Mucosa of descending colon (tissue), 3 donors: ENCODE data around the gene RAB44. TPM values are rescaled to one million over a fixed set of nuclear protein-coding genes. Genes with fewer than 3 reads are reported as not detected.
A peak's percentile ranks its signal among the peaks of the same experiment; 100 is the strongest.

ENCODE experiments used
- ATAC-seq: fragments of 200-7000 bp; cut with Tn5 transposase; one replicate; pipeline ENCODE4 v1.9.1; 2020; ENCODE audit warnings: mild to moderate bottlenecking, moderate library complexity
- DNase-seq, 3 donors: peaks; one replicate each; pipeline ENCODE4 v3.0.0-alpha.2; 2020
- H3K36me3 ChIP-seq: fragments of 200-600 bp; one replicate; pipeline ENCODE4 v1.8.0; 2021; ENCODE audit warnings: low read depth, mild to moderate bottlenecking
- H3K4me1 ChIP-seq: fragments of 200-600 bp; one replicate; pipeline ENCODE4 v1.8.0; 2021; ENCODE audit warnings: low read depth, mild to moderate bottlenecking
- H3K4me3 ChIP-seq: fragments of 200-600 bp; one replicate; pipeline ENCODE4 v1.8.0; 2021; ENCODE audit warnings: mild to moderate bottlenecking
- H3K9me3 ChIP-seq: fragments of 200-600 bp; one replicate; pipeline ENCODE4 v1.8.0; 2021; ENCODE audit warnings: mild to moderate bottlenecking
- CTCF ChIP-seq: fragments of 200-600 bp; IDR thresholded peaks from one replicate; pipeline ENCODE4 v1.8.0; 2022; ENCODE audit warnings: antibody characterized with exemption, mild to moderate bottlenecking
- intact Hi-C, 2 donors: fragments of 100-400 bp; cut with DNase I in 1 of 2; cut with micrococcal nuclease in 1 of 2; formaldehyde crosslinking; loops; one replicate each; pipeline versions ENCODE4 v1.11.0 to v1.11.1; 2022; cut with DNase I, micrococcal nuclease
- total RNA-seq, 3 donors: library from RNA; stranded (reverse); fragmentation: NEBNext Ultra II Directional in 2 of 3; extraction: Animal tissue kit (Norgen Biotek cat#: 25700) in 2 of 3; gene quantifications; one replicate each; pipeline versions ENCODE4 v1.2.1 to v1.2.4, GENCODE V29; 2021 to 2023
- donor health status: DM: no; HTN: no; CAD: no; lungs with moderate emphysema.
- donor health status: DM: no; HTN: no; CAD: no.
- donor health status: DM: no; HTN: yes; CAD: no.

Gene RAB44
- total RNA-seq, 3 donors from 2014 or later = 0.32 to 0.53 (median 0.32) TPM

- ATAC-seq (peak; percentile 64), DNase-seq (peak; percentile 78 to 83 (median 81))
- intact Hi-C loops = no loop called here
- Histone ChIP-seq H3K36me3 (no peaks in the 10 kb centered on the region), H3K4me1 (peaks cover 45% of the 10 kb centered on the region), H3K9me3 (peaks cover 6% of the 10 kb centered on the region), H3K4me3 (no peak overlapping the region)
- TF ChIP-seq CTCF = no peak
These were observed 54.7 kb downstream of the RAB44 start for GRCh38 chr6:36752187-36752885.

GRCh38 chr6:36752886-36753506 lies 55.4 kb downstream of the RAB44 start:
- TF ChIP-seq CTCF = no peak
- DNase-seq (peak in 2 of 3 donors; percentile 60 to 61), ATAC-seq (peak; percentile 77)
- Histone ChIP-seq H3K9me3 (peaks cover 6% of the 10 kb centered on the region), H3K36me3 (no peaks in the 10 kb centered on the region), H3K4me3 (no peak overlapping the region), H3K4me1 (peaks cover 48% of the 10 kb centered on the region)
- intact Hi-C loops = no loop called here

GRCh38 chr6:36753671-36754405 lies 56.2 kb downstream of the RAB44 start:
- ATAC-seq (no peak), DNase-seq (no peak)
- Histone ChIP-seq H3K9me3 (peaks cover under 1% of the 10 kb centered on the region), H3K4me1 (peaks cover 52% of the 10 kb centered on the region), H3K4me3 (no peak overlapping the region), H3K36me3 (no peaks in the 10 kb centered on the region)
- TF ChIP-seq CTCF = no peak
- intact Hi-C loops = no loop called here

- DNase-seq = no peak
- no peak for ATAC-seq
- H3K4me3 ChIP-seq = no peak overlapping the region
- intact Hi-C loops = loop anchor here in 1 of 2 donors (5.0 kb wide), 1 partner anchor 138 kb away; no protein-coding TSS in a partner anchor
- no peak for TF ChIP-seq CTCF
- H3K36me3 ChIP-seq = no peaks in the 10 kb centered on the region
- no peaks in the 10 kb centered on the region for H3K9me3 ChIP-seq
- peaks cover 54% of the 10 kb centered on the region for H3K4me1 ChIP-seq
These were observed 57.2 kb downstream of the RAB44 start for GRCh38 chr6:36754582-36755434.
